ENCODE measurements around the gene EVI5. TPM values are rescaled to one million over a fixed set of nuclear protein-coding genes. Genes with fewer than 3 reads are reported as not detected.

The EVI5 gene
- total RNA-seq, 1 donor from 2014 or later: 30.3 TPM

GRCh38 chr1:92465256-92465647, 319.7 kb downstream of the EVI5 start:
- H3K27ac Mint-ChIP-seq: no peak overlapping the region
- no peaks in the 10 kb centered on the region for H3K36me3 Mint-ChIP-seq (ENCODE audit: insufficient read depth)
- no peak overlapping the region for H3K4me3 Mint-ChIP-seq (ENCODE audit: low read depth)
- no peaks in the 10 kb centered on the region for H3K4me1 Mint-ChIP-seq (ENCODE audit: low read depth)
- no peaks in the 10 kb centered on the region for H3K9me3 Mint-ChIP-seq (ENCODE audit: low read depth)
- TF ChIP-seq CTCF (IDR thresholded peaks at IDR 0.05; ENCODE audit: unreplicated experiment): no peak
- peaks cover 13% of the 10 kb centered on the region for H3K27me3 Mint-ChIP-seq
- no peak for DNase-seq (ENCODE audit: low spot score, unreplicated experiment)

DNA sequence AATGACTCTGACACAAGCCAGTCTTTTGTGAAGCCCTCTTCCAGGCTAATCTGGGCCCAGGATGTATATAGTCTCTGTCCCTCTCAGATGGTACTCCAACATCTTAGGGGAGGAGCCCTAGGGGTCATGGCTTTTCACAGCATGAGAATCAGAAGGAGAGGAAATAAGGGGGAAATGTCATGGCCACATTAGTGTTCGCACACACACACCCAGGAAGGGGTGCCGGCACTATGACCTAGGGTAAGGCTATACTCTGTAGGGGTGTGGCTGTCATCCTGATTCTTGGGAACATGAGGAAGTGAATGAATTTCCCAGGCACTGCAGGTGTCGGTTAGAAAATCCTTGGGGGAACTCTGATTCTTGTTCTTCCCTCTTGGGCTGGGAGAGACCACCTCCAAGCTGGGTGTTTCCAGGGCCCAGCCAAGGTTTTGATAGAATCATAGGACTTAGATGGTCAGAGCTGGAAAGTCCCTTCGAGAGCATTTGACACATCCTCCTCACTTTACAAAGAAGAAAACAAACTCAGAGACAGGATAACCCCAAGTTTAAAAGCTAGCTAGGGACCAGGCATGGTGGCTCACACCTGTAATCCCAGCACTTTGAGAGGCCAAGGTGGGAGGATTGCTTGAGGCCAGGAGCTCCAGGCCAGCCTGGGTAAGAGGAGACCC, 320.2 kb downstream of the EVI5 start:
- Mint-ChIP-seq H3K27ac (no peak overlapping the region), H3K9me3 (ENCODE audit: low read depth) (no peaks in the 10 kb centered on the region), H3K4me1 (ENCODE audit: low read depth) (no peaks in the 10 kb centered on the region), H3K4me3 (ENCODE audit: low read depth) (no peak overlapping the region), H3K27me3 (peaks cover 14% of the 10 kb centered on the region), H3K36me3 (ENCODE audit: insufficient read depth) (no peaks in the 10 kb centered on the region)
- TF ChIP-seq CTCF (IDR thresholded peaks at IDR 0.05; ENCODE audit: unreplicated experiment): no peak
- no peak for DNase-seq (ENCODE audit: low spot score, unreplicated experiment)

GRCh38 chr1:92461364-92462097, 323.4 kb downstream of the EVI5 start:
- Mint-ChIP-seq H3K9me3 (ENCODE audit: low read depth) (no peaks in the 10 kb centered on the region), H3K36me3 (ENCODE audit: insufficient read depth) (no peaks in the 10 kb centered on the region), H3K4me3 (ENCODE audit: low read depth) (no peak overlapping the region), H3K4me1 (ENCODE audit: low read depth) (no peaks in the 10 kb centered on the region), H3K27ac (no peak overlapping the region), H3K27me3 (peaks cover 18% of the 10 kb centered on the region)
- TF ChIP-seq CTCF (IDR thresholded peaks at IDR 0.05; ENCODE audit: unreplicated experiment): no peak
- DNase-seq (ENCODE audit: low spot score, unreplicated experiment): no peak

- no peak for DNase-seq (ENCODE audit: low spot score, unreplicated experiment)
- no peaks in the 10 kb centered on the region for H3K36me3 Mint-ChIP-seq (ENCODE audit: insufficient read depth)
- no peaks in the 10 kb centered on the region for H3K9me3 Mint-ChIP-seq (ENCODE audit: low read depth)
- H3K27ac Mint-ChIP-seq: no peak overlapping the region
- H3K4me1 Mint-ChIP-seq (ENCODE audit: low read depth): no peaks in the 10 kb centered on the region
- no peak for TF ChIP-seq CTCF (IDR thresholded peaks at IDR 0.05; ENCODE audit: unreplicated experiment)
- no peak overlapping the region for H3K4me3 Mint-ChIP-seq (ENCODE audit: low read depth)
- H3K27me3 Mint-ChIP-seq: peaks cover 14% of the 10 kb centered on the region
Observed at GRCh38 chr1:92459871-92460320, 325.0 kb downstream of the EVI5 start.

Other genes with a start within 250 kb of the EVI5 start
- gene RPL5, start 46.9 kb upstream of the EVI5 start, total RNA-seq: 1,364 and 1,423 TPM in 2 replicates
- 6.9 and 7.5 TPM in 2 replicates for gene DIPK1A, start 176.4 kb upstream of the EVI5 start, total RNA-seq